Mucosa of descending colon (tissue), 3 donors: Measurements from ENCODE around the gene ADRA2A. TPM values are rescaled to one million over a fixed set of nuclear protein-coding genes. Genes with fewer than 3 reads are reported as not detected.

Experiments
- ATAC-seq: fragments of 200-7000 bp; cut with Tn5 transposase; one replicate; pipeline ENCODE4 v1.9.1; 2020; ENCODE audit warnings: mild to moderate bottlenecking, moderate library complexity
- DNase-seq, 3 donors: peaks; one replicate each; pipeline ENCODE4 v3.0.0-alpha.2; 2020
- H3K36me3 ChIP-seq: fragments of 200-600 bp; one replicate; pipeline ENCODE4 v1.8.0; 2021; ENCODE audit warnings: low read depth, mild to moderate bottlenecking
- H3K4me1 ChIP-seq: fragments of 200-600 bp; one replicate; pipeline ENCODE4 v1.8.0; 2021; ENCODE audit warnings: low read depth, mild to moderate bottlenecking
- H3K4me3 ChIP-seq: fragments of 200-600 bp; one replicate; pipeline ENCODE4 v1.8.0; 2021; ENCODE audit warnings: mild to moderate bottlenecking
- H3K9me3 ChIP-seq: fragments of 200-600 bp; one replicate; pipeline ENCODE4 v1.8.0; 2021; ENCODE audit warnings: mild to moderate bottlenecking
- CTCF ChIP-seq: fragments of 200-600 bp; IDR thresholded peaks from one replicate; pipeline ENCODE4 v1.8.0; 2022; ENCODE audit warnings: antibody characterized with exemption, mild to moderate bottlenecking
- intact Hi-C, 2 donors: fragments of 100-400 bp; cut with DNase I in 1 of 2; cut with micrococcal nuclease in 1 of 2; formaldehyde crosslinking; loops; one replicate each; pipeline versions ENCODE4 v1.11.0 to v1.11.1; 2022; cut with DNase I, micrococcal nuclease
- total RNA-seq, 3 donors: library from RNA; stranded (reverse); fragmentation: NEBNext Ultra II Directional in 2 of 3; extraction: Animal tissue kit (Norgen Biotek cat#: 25700) in 2 of 3; gene quantifications; one replicate each; pipeline versions ENCODE4 v1.2.1 to v1.2.4, GENCODE V29; 2021 to 2023
- donor health status: DM: no; HTN: no; CAD: no; lungs with moderate emphysema.
- donor health status: DM: no; HTN: no; CAD: no.
- donor health status: DM: no; HTN: yes; CAD: no.

The ADRA2A gene
- total RNA-seq, 3 donors from 2014 or later: 10.9 to 16.2 (median 12.8) TPM

GRCh38 chr10:111084366-111085255 lies 7.8 kb downstream of the ADRA2A start:
- intact Hi-C loops: no loop called here
- ATAC-seq (no peak), DNase-seq (no peak)
- Histone ChIP-seq H3K36me3 (no peaks in the 10 kb centered on the region), H3K9me3 (no peaks in the 10 kb centered on the region), H3K4me3 (no peak overlapping the region), H3K4me1 (no peaks in the 10 kb centered on the region)
- TF ChIP-seq CTCF: no peak

- DNase-seq (no peak), ATAC-seq (no peak)
- Histone ChIP-seq H3K36me3 (no peaks in the 10 kb centered on the region), H3K4me3 (no peak overlapping the region), H3K4me1 (no peaks in the 10 kb centered on the region), H3K9me3 (no peaks in the 10 kb centered on the region)
- intact Hi-C loops: no loop called here
- TF ChIP-seq CTCF: no peak
Observed at GRCh38 chr10:111085690-111086353, 9.0 kb downstream of the ADRA2A start.

GRCh38 chr10:111086574-111086973 lies 9.7 kb downstream of the ADRA2A start:
- Histone ChIP-seq H3K4me1 (no peaks in the 10 kb centered on the region), H3K36me3 (no peaks in the 10 kb centered on the region), H3K9me3 (no peaks in the 10 kb centered on the region), H3K4me3 (no peak overlapping the region)
- no peak for TF ChIP-seq CTCF
- ATAC-seq (no peak), DNase-seq (no peak)
- intact Hi-C loops: no loop called here

GRCh38 chr10:111087331-111087756 lies 10.5 kb downstream of the ADRA2A start:
- Histone ChIP-seq H3K4me1 (no peaks in the 10 kb centered on the region), H3K9me3 (no peaks in the 10 kb centered on the region), H3K36me3 (no peaks in the 10 kb centered on the region), H3K4me3 (no peak overlapping the region)
- DNase-seq: no peak
- no peak for ATAC-seq
- TF ChIP-seq CTCF: no peak
- intact Hi-C loops: no loop called here

- intact Hi-C loops: no loop called here
- TF ChIP-seq CTCF: no peak
- DNase-seq: no peak
- no peaks in the 10 kb centered on the region for H3K36me3 ChIP-seq
- ATAC-seq: no peak
- no peak overlapping the region for H3K4me3 ChIP-seq
- no peaks in the 10 kb centered on the region for H3K4me1 ChIP-seq
- H3K9me3 ChIP-seq: no peaks in the 10 kb centered on the region
Observed at GRCh38 chr10:111087968-111088505, 11.2 kb downstream of the ADRA2A start.
